ENCODE results near the gene CELF6.
A peak's percentile ranks its signal among the peaks of the same experiment; 100 is the strongest.

Gene CELF6

DNA sequence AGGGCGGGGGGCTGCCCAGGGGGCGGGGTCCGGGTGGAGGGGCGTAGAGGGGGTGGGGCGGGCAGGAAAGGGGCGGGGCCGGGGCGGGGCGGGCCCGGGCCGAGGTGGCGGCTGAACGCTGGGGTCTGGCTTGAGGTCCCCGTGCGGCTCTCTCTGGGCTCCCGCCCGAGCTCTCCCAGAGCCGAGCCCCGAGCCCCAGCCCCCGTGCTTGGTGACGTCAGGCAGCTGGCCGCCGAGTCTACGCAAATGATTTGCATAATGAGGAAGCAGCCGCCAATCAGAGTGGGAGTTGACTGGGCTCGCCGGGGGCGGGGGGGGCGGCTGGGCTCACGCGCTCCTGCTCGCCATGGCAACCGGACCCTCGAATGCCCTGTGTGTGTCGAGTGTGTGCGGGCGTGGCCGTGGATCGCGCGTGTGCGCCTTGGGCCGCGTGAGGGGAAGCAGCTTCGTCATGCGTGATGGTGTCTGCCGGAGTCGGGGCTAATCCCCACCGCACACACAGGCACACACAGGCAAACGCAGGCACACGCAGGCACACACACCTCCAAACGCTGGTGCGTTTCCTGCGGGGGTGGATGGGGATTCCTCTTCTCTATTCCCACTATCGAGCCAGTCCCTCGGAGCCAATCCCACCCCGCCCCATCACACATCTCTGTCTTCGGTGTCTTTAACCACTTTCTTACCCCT, at the start of gene CELF6:
Gene CELF6, minus strand, starts transcription at position 173 of the 687 bp plus-strand sequence. CDS start 283 bp downstream, outside the sequence.
- DNase-seq (ENCODE audit: low read depth): no peak

DNA sequence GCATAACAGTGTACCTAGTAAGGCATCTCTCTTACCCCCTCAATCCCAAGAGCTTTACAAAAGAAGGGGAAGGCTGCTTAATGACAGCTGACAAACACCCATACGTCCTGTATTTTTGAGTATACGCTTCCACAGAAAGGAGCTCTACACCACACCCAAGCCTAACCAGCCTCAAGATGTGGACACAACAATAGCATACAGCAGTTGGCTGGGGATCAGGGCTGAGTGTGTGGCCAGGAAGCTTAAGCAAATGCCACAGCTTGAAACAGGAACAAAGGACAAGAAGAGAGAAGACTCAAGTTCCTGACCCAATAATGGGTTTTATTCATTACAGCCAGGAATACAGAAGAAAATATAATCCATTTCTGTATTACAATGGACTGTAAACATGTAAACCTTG, 48.9 kb upstream of the CELF6 start:
- no peak for DNase-seq (ENCODE audit: low read depth)

DNA sequence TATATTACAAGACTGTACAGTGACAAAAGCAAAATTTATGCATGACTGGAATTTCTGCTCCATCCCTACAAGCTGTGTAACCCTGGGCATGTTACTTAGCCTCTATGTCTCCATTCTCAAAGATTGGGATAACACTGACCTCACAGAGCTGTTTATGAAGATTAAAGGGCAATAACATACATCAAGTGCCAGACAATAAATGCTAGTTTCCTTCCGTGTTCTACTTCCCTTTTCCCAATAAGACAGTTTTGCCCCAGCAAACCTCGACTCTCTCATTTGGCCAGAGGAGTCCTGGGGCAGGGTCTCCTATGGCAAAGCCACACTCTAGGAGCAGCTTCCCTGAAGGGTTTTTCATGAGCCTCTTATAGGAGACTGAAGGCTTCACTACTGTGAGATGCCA, 48.4 kb upstream of the CELF6 start:
- DNase-seq (ENCODE audit: low read depth): no peak

DNA sequence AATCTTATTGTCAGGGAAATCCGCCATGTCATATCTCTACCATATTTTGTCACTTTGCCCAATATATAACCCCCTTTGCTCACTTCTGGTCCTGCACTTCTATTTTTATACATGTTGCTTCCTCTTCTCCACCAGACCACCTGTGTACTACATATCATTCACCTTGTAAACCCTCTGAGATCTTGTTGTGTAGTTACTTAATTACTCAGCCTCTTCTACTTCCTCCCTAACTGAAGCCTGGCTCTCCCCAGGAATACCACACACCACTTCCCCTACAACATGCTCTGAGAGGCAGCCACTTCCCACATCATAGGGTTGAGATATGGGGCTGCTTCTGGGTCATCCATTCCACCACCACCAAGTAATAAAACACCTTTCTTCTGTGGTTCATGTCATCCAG, 45.9 kb upstream of the CELF6 start:
- no peak for DNase-seq (ENCODE audit: low read depth)

DNA sequence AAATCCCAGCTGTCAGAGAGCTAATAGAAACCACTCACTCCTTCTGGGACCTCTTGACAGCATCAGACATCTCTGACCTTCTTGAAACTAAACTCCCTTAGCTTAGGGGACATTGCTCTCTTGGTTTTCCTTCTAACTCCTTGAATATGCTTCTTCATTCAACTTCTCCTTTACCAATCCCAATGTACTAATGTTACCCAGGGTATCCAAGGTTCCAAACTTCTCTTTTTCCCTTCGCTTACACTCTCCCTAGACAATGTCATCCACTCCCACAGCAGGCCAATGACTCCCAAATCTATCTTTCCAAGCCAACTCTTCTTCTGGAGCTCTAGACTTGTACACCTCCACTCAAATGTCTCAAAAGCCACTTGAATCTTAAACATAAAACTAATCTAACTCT, 41.2 kb upstream of the CELF6 start:
- DNase-seq (ENCODE audit: low read depth): no peak

DNA sequence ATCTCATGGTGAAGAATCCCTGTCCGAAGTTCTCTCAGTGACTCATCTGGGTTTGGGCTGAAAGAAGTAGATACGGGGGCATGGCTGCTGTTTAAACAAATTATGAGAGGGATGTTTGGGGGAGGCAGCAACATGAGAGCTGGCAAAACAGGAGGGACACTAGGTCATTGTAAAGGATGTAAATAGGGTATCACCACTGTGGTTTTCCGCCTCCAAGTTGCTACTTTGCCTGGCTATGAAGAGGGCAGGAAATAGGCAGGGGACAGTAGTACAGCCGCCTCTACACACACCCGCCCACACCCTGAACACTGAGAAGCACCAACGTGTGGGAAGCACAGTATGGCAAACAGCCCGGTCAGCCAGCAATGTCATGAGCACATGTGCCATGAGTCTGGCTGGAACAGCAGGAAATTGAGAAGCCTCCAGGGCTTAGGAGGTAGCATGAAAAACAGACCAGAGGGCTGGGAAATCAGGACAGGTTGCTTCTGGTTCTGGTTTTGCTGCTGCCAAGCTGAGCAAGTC, 38.8 kb upstream of the CELF6 start:
- DNase-seq (ENCODE audit: low read depth): peak; percentile 49

DNA sequence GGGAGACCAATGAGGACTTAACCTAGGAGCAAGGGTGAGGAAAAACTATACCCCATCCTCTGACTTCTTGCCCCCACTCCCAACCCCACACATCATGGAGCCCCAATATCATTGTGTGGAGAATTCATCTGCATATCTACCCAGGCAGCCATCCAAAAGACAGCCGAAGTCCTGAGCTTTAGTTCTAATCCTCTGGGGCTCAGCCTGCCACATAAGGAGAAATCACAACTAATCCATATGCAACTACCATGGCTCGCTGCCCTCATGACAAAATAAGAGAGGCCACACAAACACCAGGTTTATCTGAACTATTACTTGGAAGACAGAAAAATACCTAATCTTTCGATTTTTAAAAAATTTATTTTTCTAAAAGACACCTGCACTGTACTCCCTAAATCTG, 38.2 kb upstream of the CELF6 start:
- DNase-seq (ENCODE audit: low read depth): no peak

DNA sequence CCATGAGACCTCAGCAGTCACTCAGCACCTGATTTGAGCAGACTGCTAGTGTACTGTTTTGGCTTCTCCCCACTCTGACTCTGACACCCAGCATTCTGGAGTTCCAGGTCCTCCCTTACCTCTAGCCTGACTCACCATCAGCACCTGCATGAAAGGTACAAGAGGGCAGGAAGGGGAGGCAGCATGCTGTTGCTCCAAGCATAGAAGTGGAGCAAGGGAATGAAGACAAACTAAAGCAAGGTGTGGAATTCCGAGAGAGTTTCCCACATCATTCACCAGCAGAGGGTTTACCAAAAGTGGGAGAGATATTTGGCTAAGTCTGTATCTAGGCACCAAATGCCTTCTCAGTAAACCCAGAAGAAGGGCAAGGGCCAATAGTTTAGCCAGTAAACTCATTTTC, 34.5 kb upstream of the CELF6 start:
- no peak for DNase-seq (ENCODE audit: low read depth)

DNA sequence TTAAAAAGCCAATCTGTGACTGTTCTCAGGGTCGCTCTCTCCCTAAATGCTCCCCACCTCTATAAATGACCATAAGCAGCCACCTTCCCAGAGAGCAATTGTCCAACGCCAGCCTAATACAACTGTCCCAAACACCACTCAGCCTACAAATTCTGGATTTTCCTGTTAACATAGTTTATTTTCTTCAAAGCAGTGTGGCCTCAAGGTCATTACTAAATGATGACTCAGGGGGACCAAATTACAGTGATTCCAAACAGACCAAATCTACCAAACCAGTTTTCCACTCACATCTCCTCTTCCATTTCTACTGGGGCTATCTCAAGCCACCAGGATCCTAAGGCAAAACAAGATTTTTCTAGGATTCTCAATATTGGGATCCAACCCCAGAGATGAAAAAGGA, 33.3 kb upstream of the CELF6 start:
- DNase-seq (ENCODE audit: low read depth): no peak

DNA sequence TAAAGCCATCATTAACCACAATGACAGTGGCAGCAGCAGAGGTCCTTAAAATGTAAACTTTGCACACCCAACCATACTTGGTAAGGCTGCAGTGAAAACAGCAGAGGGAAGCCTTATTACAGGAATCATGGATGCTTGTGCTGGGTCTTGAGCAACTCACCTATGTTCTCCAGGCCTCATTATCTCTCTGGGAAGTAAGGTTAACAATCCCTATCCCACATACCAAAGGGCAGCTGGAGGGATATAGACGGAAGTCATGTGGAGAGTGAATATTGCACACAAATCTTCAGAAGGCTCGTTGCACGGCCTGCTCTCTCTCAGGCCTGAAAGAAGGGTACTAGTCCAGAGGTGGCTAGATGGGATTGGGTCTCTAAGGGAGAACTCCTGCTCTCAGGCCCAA, 25.8 kb upstream of the CELF6 start:
- no peak for DNase-seq (ENCODE audit: low read depth)

DNA sequence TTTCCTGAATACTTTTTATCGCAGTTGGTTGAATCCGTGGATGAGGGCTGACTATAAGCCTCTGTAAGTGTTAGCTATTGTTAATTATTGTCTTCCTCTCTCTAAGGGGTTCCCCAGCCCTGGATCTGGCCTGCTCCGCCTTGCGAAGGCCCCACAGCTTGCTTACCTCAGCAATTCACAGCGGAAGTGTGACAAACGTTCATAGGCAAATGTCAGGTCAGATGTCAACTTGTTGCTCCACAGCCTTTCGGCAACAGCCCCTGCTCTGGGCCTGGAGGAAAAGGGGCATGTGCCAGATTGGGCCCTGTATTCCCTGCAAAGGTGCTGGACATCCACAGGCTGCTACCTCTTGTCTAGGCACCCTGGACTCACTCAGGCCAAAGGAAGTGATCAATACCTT, 25.3 kb upstream of the CELF6 start:
- no peak for DNase-seq (ENCODE audit: low read depth)

DNA sequence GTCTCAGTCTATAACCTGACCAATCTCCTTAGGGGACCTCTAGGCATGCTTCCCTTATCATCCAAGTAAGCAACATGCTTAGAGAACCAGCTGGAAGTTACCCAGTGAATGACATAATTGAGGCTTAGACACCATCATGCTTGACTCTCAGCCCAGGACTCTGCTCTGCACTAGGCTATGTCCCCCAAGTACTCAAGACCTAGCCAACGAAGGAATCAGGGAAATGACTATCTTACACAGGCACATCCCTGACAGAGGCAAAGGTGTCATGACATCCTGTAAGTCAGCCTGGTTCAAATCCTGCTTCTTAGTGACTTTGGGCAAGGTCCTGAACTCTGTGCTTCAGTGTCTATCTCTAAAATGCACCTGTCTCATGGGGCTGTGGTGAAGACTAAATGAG, 24.6 kb upstream of the CELF6 start:
- no peak for DNase-seq (ENCODE audit: low read depth)

DNA sequence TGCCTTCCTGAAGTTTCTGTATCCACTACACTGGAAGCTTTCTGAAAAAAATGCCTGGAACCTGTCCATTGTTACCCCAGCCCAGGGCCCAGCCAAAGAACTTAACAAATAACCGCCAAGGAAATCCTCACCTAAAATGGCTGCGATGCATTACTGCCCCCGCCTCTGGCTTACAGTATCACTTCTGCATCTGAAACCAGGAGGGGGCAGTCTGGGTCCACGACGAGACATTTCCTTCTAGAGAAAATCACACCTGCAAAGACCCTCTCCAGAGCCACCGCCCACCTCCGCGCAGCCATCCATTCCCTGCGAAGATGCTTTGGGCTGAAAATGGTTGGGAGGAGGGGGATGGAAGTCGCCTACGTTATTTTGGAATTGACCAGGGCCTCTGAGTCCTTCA, 22.4 kb upstream of the CELF6 start:
- DNase-seq (ENCODE audit: low read depth): no peak

DNA sequence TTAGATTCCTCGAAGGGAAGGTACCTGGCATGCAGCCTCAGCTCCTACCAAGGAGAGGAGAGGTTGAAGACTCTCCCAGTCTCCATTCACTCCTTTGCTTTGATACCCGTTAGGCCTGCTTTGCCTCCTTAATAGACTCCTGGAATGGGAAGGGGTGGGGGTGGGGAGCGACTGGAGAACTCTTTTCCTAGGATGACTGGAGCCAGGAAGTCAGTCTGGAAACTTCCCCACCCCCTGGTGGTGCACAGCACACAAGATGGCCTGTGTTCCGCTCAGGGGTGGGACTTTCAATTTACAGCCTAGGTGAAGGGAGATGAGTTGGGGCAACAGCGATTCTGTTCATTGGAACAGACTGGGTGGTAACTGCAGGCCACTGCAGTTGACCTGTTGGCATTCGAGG, 21.4 kb upstream of the CELF6 start:
- DNase-seq (ENCODE audit: low read depth): no peak

DNA sequence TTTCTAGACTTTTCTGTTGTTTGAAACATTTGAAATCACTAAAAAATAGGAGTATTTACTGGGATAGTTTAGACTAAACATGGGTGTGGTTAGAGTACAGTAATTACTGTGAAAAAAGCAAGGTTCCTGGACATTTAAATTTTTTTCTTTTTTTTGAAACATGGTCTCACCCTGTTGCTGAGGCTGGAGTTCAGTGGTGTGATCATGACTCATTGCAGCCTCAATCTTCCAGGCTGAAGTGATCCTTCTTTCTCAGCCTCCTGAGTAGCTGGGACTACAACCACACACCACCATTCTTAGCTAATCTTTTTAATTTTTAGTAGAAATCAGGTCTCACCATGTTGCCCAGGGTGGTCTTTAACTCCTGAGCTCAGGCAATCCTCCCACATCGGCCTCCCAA, 20.4 kb upstream of the CELF6 start:
- no peak for DNase-seq (ENCODE audit: low read depth)

DNA sequence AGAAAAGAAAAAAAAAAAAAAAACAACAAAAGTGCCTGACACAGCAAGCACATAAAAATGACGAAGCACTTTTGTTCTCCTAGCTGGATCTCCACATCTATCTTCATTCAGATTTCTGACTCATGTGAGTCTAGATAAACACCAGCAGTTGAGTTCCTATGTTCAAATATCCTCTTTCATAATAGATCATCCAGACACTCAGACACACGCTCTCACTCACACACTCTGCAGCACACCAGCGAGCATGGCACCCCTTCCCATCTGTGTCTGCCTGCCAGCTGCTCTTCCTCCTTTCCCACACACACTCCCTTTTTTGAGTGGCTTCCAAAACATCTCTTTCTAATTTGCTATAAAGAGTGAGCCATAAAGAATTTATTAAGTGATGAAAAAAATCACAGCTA, 19.8 kb upstream of the CELF6 start:
- DNase-seq (ENCODE audit: low read depth): peak; percentile 90

DNA sequence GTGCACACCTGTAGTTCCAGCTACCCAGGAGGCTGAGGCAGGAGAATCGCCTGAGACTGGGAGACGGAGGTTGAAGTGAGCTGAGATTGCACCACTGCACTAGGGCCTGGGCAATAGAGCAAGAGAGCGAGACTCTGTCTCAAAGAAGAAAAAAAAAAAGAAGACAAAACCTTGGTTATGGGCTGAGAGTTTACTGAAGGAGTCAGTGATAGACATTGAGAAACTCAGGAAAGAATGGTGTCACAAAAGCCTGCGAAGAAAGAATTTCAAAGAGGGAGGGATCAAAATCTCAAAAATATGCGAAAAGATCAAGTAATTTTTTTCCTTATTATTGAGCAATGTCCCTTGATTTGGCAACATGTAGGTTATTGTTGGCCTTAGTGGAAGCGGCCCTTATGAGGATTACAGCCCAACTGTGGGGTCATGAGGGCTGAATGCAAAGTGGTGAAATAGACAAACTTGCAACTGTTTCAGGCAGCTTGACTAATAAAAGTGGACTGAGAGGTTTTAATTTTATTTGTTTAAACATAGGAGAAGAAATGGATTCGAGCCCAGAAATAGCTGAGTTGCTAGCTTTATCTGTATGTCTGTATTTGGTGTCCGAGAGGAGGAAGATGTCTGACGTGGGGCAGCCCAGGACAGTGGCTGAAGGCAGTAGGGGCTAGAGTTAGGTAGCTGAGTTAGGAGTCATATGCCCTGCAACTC, 18.8 kb upstream of the CELF6 start:
- peak; percentile 81 for DNase-seq (ENCODE audit: low read depth)

DNA sequence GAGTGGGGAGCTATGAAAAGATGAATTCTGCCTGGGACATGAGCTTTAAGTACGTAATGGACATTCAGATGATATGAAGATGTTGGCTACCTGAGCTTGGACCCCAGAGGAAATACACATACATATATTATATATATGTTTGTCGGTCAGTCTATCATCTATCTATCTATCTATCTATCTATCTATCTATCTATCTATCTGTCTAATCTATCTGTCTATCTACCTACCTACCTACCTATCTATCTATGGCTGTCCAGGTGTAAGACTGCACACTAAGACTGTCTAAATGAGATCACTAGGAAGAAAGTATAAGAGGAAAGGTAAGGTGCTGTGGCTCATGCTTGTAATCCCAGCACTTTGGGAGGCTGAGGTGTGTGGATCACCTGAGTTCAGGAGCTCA, 18.2 kb upstream of the CELF6 start:
- DNase-seq (ENCODE audit: low read depth): no peak

DNA sequence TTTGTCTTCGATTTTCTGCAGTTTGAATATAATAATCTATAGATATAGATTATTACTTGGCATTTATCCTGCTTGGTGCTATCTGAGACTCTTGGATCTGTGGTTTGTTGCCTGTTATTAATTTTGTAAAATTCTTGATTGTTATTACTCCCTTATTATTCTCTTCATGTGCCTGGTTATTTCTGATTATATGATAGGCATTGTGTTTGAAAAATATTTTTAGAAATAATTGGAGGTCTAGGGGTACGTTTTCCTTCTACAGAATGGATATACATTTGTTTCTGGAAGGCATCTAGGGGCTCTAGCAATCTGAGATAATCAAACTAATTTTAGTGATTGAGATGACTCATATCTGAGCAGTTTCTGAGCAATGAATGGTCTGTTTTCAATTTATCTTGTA, 14.9 kb upstream of the CELF6 start:
- DNase-seq (ENCODE audit: low read depth): no peak

DNA sequence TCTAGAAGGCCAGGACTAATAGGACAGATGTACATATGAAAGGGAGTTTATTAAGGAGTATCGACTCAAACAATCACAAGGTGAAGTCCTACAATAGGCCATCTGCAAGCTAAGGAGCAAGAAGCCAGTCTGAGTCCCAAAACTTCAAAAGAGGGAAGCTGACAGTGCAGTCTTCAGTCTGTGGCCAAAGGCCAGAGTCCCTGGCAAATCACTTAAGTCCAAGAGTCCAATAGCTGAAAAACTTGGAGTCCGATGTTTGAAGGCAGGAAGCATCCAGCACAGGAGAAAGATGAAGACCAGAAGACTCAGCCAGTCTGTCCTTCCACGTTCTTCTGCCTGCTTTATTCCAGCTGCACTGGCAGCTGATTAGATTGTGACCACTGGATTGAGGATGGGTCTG, 11.1 kb upstream of the CELF6 start:
- DNase-seq (ENCODE audit: low read depth): no peak

DNA sequence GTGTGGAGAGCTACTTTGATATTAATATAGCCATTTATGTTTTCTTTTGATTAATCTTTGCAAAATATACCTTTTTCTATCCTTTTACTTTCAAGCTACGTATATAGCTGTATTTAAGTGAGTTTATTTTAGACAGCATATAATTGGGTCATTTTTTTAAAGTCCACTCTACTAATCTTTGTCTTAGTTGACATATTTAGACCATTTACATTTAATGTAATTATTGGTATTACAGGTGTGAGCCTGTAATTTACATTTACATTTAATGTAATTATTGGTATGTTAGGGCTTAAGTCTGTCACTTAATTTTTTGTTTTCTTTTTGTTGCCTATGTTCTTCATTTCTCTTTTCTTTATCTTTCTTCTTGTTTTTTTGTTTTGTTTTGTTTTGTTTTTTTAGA, 3.8 kb upstream of the CELF6 start:
- DNase-seq (ENCODE audit: low read depth): no peak

DNA sequence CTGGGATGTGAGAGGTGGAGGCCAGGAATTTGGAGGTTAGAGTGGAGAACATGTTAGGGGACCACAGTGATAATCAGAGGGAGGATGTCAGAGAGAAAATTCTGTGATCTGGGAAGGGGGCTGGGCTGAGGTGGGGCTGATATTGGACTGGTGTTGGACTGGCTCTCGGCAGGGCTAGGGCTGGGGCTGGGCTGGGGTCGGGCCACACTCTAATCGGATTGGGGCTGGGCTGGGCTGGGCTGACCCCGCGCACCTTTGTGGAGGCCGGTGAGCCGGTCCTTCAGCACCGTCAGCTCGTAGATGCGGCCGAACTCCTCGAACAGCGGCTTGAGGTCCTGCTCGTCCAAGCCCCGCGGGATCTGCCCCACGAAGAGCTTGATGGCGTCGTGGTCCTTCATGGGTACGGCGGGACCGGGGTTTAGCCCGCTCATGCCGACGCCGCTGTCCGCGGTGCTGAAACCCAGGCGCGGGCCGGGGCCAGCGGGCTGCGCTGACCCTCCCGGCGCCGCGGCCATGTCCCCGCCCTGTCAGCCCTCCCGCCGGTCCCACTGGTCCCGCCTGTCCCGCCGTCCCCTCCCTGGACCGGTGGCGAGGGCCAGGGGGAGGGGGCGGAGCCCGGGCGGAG, 485 bp downstream of the CELF6 start:
- no peak for DNase-seq (ENCODE audit: low read depth)

DNA sequence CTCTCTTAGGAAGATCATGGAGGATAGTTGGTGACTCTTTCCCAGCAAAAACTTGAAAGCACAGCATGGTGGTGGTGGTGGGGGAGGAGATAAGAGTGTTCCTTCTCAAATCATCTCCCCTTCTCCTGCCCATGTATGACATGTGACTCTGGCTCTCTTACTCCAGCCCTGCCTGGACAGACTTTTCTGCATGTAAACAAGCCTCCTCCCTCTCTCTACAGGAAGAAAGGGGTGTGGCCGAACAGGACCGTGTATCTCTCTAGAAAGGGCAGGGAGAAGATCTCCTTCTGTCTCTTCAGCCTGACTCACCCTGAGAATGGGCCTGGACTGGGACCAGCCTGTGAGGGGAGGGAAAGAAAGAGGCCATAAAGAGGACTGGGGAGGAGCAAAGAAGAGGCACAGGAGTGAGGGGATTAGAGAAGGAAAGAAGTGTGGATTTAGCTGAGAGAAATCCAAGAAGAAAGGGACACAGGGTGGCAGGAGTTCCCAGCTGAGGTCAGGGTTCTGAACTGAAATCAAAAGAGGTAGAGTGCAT, 1.5 kb downstream of the CELF6 start:
- DNase-seq (ENCODE audit: low read depth): no peak

Data from GM04503 (cell line).